Measurements from ENCODE around the gene ESYT1.

Gene ESYT1

DNA sequence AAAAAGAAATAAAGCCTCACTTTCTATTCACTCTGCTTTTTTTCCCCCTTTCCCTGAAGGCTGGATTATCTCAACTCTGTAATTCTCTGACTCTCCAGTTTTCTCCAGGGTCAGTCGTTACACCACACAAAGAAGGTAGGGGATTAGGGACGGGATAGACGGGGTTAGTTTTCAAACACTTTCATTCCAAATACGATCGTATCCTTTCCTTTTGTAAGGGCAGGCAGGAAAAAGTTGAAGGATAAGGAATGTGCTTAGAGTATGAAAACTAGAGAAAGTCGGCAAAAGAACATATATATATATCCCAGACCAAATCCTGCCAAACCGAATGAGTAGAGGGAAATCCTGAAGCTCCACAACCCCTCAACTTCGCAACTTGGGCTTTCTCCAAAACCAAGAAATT, 581 bp upstream of the ESYT1 start:
- H3K4me3 ChIP-seq (ENCODE audit: low read depth, low read length) = peak overlapping the region; percentile 50
- DNase-seq (ENCODE audit: low read depth, low spot score) = no peak
- ChIA-PET CTCF (interaction anchor here (0.6 to 12.9 kb wide), 12 partner anchors 9 to 337 kb away, joined by 3 to 311 read pairs (median 6); partner anchors contain the start of genes ANKRD52, MYL6, MYL6B and RNF41), POLR2A (interaction anchor here (0.9 to 2.9 kb wide), 16 partner anchors 8 to 95 kb away, joined by 3 to 28 read pairs (median 8); partner anchors contain the start of genes MYL6, MYL6B, PA2G4 and RNF41)
- TF ChIP-seq, protein P1, sequence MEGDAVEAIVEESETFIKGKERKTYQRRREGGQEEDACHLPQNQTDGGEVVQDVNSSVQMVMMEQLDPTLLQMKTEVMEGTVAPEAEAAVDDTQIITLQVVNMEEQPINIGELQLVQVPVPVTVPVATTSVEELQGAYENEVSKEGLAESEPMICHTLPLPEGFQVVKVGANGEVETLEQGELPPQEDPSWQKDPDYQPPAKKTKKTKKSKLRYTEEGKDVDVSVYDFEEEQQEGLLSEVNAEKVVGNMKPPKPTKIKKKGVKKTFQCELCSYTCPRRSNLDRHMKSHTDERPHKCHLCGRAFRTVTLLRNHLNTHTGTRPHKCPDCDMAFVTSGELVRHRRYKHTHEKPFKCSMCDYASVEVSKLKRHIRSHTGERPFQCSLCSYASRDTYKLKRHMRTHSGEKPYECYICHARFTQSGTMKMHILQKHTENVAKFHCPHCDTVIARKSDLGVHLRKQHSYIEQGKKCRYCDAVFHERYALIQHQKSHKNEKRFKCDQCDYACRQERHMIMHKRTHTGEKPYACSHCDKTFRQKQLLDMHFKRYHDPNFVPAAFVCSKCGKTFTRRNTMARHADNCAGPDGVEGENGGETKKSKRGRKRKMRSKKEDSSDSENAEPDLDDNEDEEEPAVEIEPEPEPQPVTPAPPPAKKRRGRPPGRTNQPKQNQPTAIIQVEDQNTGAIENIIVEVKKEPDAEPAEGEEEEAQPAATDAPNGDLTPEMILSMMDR (IDR thresholded peaks at IDR 0.05; ENCODE audit: insufficient read depth, low read length, missing control alignments) = no peak

DNA sequence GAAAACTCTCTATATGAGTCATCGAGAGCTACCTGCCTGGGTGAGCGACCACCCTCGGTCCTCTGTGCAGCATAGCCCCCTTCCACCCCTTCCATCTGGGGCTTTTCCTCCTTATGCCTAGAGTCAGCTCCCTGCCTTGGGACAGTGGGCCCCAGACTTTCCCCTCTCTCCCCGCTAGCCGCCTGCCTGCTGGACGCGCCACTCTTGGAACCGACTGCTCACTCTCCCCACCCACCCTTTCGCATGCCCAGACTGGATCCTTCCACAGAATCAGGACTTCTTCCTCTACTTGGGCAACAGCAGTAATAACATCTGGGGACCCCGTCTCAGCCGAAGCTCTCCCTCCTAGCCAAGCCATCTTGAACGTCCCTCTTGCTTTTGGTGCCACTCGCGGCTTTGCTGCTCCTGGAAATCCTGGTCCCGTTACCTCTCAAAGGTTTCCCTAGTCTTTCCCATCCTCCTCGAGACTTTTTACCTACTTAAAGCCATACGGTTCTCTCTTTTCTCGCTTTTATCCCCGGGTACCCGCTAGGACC, 671 bp downstream of the ESYT1 start:
- ChIA-PET CTCF (interaction anchor here (1.1 to 12.9 kb wide), 9 partner anchors 8 to 335 kb away, joined by 3 to 311 read pairs (median 5); partner anchors contain the start of genes MYL6B, RPL41, SMARCC2 and ZC3H10), POLR2A (interaction anchor here (0.7 to 2.9 kb wide), 14 partner anchors 9 to 130 kb away, joined by 3 to 28 read pairs (median 8); partner anchors contain the start of genes MYL6, PA2G4, RNF41 and RPL41)
- DNase-seq (ENCODE audit: low read depth, low spot score) = no peak
- H3K4me3 ChIP-seq (ENCODE audit: low read depth, low read length) = peak overlapping the region; percentile 78
- TF ChIP-seq, protein P1 (IDR thresholded peaks at IDR 0.05; ENCODE audit: insufficient read depth, low read length, missing control alignments) = no peak

DNA sequence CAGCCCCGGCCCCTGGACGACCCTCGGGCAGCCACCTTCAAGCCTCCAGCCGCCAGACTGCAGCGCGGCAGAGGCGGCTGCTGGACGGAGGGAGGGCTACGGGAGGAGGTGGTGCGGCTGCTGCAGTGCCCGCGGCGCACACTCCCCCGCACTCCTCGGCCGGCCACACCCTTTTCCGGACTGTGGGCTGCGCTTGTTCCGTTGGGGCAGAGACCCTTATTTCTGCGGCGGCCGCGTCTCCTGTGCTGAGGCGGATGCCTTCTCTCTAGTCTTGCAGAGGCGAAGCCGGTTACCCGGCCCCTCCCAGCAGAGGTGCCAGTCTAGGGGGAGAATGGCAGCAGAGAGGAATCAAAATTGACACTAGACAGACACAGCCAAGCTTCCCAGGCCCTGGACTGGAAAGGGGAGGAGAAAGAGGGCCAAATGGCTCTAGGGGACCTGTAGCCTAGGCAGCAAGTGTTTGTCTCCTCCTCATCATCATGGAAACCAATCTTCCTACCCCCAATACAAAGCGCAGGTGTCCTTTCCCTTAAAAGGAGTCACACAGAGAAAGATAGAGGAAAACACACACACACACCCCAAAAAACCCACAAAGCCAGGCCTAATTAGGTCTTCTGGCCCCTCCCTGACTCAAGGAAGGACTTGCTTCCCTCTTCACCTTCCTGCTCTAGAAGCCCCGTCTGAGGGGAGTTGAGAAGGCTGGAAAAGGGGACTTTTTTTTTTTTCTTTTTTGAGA, 1.3 kb downstream of the ESYT1 start:
- ChIA-PET POLR2A (interaction anchor here (1.5 to 2.6 kb wide), 6 partner anchors 9 to 59 kb away, joined by 4 to 28 read pairs (median 15); partner anchors contain the start of genes MYL6, RPL41, SMARCC2 and ZC3H10), CTCF (interaction anchor here (1.1 to 12.9 kb wide), 7 partner anchors 9 to 60 kb away, joined by 3 to 311 read pairs (median 7); partner anchors contain the start of genes MYL6B, RPL41, SMARCC2 and ZC3H10)
- TF ChIP-seq, protein P1 (IDR thresholded peaks at IDR 0.05; ENCODE audit: insufficient read depth, low read length, missing control alignments) = no peak
- peak overlapping the region; percentile 78 for H3K4me3 ChIP-seq (ENCODE audit: low read depth, low read length)
- no peak for DNase-seq (ENCODE audit: low read depth, low spot score)

DNA sequence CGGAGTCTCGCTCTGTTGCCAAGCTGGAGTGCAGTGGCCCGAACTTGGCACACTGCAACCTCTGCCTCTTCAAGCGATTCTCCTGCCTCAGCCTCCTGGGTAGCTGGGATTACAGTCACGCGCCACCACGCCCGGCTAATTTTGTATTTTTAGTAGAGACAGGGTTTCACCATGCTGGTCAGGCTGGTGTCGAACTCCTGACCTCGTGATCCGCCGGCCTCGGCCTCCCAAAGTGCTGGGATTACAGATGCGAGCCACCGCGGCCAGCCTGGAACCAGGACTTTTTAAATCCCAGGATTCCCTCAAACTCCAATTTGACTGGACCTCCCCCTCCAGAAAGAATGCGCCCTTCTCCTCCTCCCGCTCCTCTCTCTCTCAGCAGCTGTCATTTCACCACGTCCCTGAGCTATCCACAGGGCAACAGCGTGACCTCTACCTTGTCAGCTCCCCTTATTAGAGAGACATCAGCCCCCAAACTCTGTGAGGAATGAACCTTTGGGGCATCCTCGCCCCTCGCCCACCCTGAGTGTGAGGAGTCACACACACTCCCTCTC, 2.0 kb downstream of the ESYT1 start:
- POLR2A ChIA-PET = interaction anchor here (2.6 kb wide), 1 partner anchor 11 kb away, joined by 7 read pairs; no protein-coding TSS in a partner anchor
- CTCF ChIA-PET = interaction anchor here (1.3 to 2.7 kb wide), 3 partner anchors 10 to 60 kb away, joined by 3 to 8 read pairs (median 3); partner anchors contain the start of gene SMARCC2
- TF ChIP-seq, protein P1 (IDR thresholded peaks at IDR 0.05; ENCODE audit: insufficient read depth, low read length, missing control alignments) = no peak
- DNase-seq (ENCODE audit: low read depth, low spot score) = no peak
- peak overlapping the region; percentile 78 for H3K4me3 ChIP-seq (ENCODE audit: low read depth, low read length)

DNA sequence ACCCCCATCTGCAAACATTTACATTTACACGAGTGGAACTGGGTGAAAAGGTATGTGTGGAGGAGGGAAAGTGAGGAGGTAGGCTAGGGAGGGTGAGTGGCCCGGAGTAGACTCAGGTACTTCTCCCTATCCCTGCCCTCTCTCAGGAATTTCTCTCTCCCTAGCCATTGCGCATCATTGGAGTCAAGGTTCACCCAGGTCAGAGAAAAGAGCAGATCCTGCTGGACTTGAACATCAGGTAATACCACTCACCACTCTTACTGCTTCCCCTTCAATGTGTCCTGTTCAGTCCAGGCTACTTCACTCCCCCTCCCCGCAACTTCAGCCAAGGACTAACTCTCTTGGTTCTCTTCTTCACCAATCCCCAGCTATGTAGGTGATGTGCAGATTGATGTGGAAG, 2.8 kb downstream of the ESYT1 start:
- TF ChIP-seq, protein P1 (IDR thresholded peaks at IDR 0.05; ENCODE audit: insufficient read depth, low read length, missing control alignments) = no peak
- no peak overlapping the region for H3K4me3 ChIP-seq (ENCODE audit: low read depth, low read length)
- ChIA-PET CTCF (interaction anchor here (0.8 to 2.7 kb wide), 3 partner anchors 10 to 21 kb away, joined by 3 to 8 read pairs (median 3); no protein-coding TSS in a partner anchor), POLR2A (no interaction called here)
- DNase-seq (ENCODE audit: low read depth, low spot score) = no peak
